Fibroblast of upper back skin (primary cell): ENCODE results near the gene MACF1.
"Not testable (repeated sequence)": the region's sequence is repeated elsewhere in the genome, so short reads cannot be mapped to it uniquely, and the experiment has no call there.

Experiments used
- DNase-seq: peaks from one replicate; pipeline ENCODE4 v3.0.0-alpha.2; 2013

Gene MACF1

GRCh38 chr1:39182804-39183203 lies 21.7 kb upstream of the MACF1 start:
- DNase-seq: no peak

GRCh38 chr1:39183503-39184353 lies 20.8 kb upstream of the MACF1 start:
- peak; percentile 77 for DNase-seq

GRCh38 chr1:39184354-39184818 lies 20.1 kb upstream of the MACF1 start:
- DNase-seq: no peak

GRCh38 chr1:39187275-39188046 lies 17.0 kb upstream of the MACF1 start:
- no peak for DNase-seq

GRCh38 chr1:39189592-39190041 lies 14.9 kb upstream of the MACF1 start:
- DNase-seq: peak; percentile 50

GRCh38 chr1:39190096-39190495 lies 14.4 kb upstream of the MACF1 start:
- no peak for DNase-seq

- no peak for DNase-seq
Observed at GRCh38 chr1:39194398-39195051, 10.0 kb upstream of the MACF1 start.

- peak; percentile 70 for DNase-seq
Observed at GRCh38 chr1:39195166-39196111, 9.1 kb upstream of the MACF1 start.

GRCh38 chr1:39196244-39197215 lies 8.0 kb upstream of the MACF1 start:
- peak; percentile 77 for DNase-seq

GRCh38 chr1:39199593-39199992 lies 4.9 kb upstream of the MACF1 start:
- no peak for DNase-seq

- DNase-seq: peak; percentile 77
Observed at GRCh38 chr1:39205102-39205780, 746 bp downstream of the MACF1 start.

GRCh38 chr1:39205781-39206464 lies 1.4 kb downstream of the MACF1 start:
- no peak for DNase-seq

- DNase-seq: not testable (repeated sequence)
Observed at GRCh38 chr1:39208360-39208759, 3.9 kb downstream of the MACF1 start.

GRCh38 chr1:39210649-39211048 lies 6.2 kb downstream of the MACF1 start:
- no peak for DNase-seq

- DNase-seq: no peak
Observed at GRCh38 chr1:39212499-39212898, 8.0 kb downstream of the MACF1 start.

- peak; percentile 75 for DNase-seq
Observed at GRCh38 chr1:39213511-39214002, 9.1 kb downstream of the MACF1 start.

GRCh38 chr1:39214021-39214713 lies 9.7 kb downstream of the MACF1 start:
- no peak for DNase-seq

GRCh38 chr1:39214714-39214997 lies 10.2 kb downstream of the MACF1 start:
- DNase-seq: no peak
